DND-41 (cell line): Measurements from ENCODE around the gene BCAS3.

ENCODE experiments used
- ATAC-seq: fragments of 200-7000 bp; cut with Tn5 transposase; 3 replicates; pipeline ENCODE4 v1.9.1; 2021; ENCODE audit warnings: low read depth; ENCODE audit not compliant: insufficient read depth
- DNase-seq: peaks from one replicate; pipeline ENCODE4 v3.0.0-alpha.2; 2020
- H2AFZ ChIP-seq: 2 replicates; pipeline ENCODE4 v1.6.0; 2012; ENCODE audit warnings: low read depth, low read length
- H3K27ac ChIP-seq: 2 replicates; pipeline ENCODE4 v1.5.1; 2012; ENCODE audit warnings: low read length, inconsistent platforms
- H3K27me3 ChIP-seq: fragments of 200-600 bp; sonication (generic); 2 replicates; pipeline ENCODE4 v1.6.0; 2012; ENCODE audit warnings: low read length, mild to moderate bottlenecking, inconsistent platforms; ENCODE audit not compliant: insufficient read depth, poor library complexity
- H3K36me3 ChIP-seq: 2 replicates; pipeline ENCODE4 v1.5.1; 2012; ENCODE audit warnings: low read length, inconsistent platforms; ENCODE audit not compliant: insufficient read depth
- H3K4me1 ChIP-seq: 2 replicates; pipeline ENCODE4 v1.5.1; 2012; ENCODE audit warnings: mild to moderate bottlenecking, low read length; ENCODE audit not compliant: insufficient read depth
- H3K4me2 ChIP-seq: 2 replicates; pipeline ENCODE4 v1.6.0; 2012; ENCODE audit warnings: mild to moderate bottlenecking, moderate library complexity, low read length, inconsistent platforms; ENCODE audit not compliant: insufficient read depth
- H3K4me3 ChIP-seq, 2 experiments: fragments of 200-600 bp in 1 of 2; shearing (Covaris generic) in 1 of 2; 2 replicates each; pipeline ENCODE4 v1.5.1; 2012 to 2016; ENCODE audit warnings: inconsistent platforms in 2 of 2, low read length in 2 of 2, mild to moderate bottlenecking in 2 of 2, low read depth in 1 of 2, moderate library complexity in 1 of 2
- H3K79me2 ChIP-seq: 2 replicates; pipeline ENCODE4 v1.6.0; 2012; ENCODE audit warnings: low read length, inconsistent platforms; ENCODE audit not compliant: insufficient read depth
- H3K9ac ChIP-seq: 2 replicates; pipeline ENCODE4 v1.6.0; 2012; ENCODE audit warnings: low read depth, mild to moderate bottlenecking, inconsistent platforms, low read length, moderate library complexity
- H3K9me3 ChIP-seq: 2 replicates; pipeline ENCODE4 v1.5.1; 2012; ENCODE audit warnings: low read length, moderate library complexity, mild to moderate bottlenecking, inconsistent platforms; ENCODE audit not compliant: insufficient read depth, severe bottlenecking
- H4K20me1 ChIP-seq: 2 replicates; pipeline ENCODE4 v1.6.0; 2012; ENCODE audit warnings: low read length; ENCODE audit not compliant: insufficient read depth
- EZH2 ChIP-seq: IDR thresholded peaks from 3 replicates; pipeline ENCODE4 v1.6.1; 2012; ENCODE audit warnings: borderline replicate concordance, low read depth, mild to moderate bottlenecking, moderate library complexity, low read length, inconsistent platforms; ENCODE audit not compliant: severe bottlenecking
- TF ChIP-seq, protein P1 (sequence below): IDR thresholded peaks from 2 replicates; pipeline ENCODE4 v1.5.1; 2012; ENCODE audit warnings: borderline replicate concordance, low read length, moderate library complexity, mild to moderate bottlenecking; ENCODE audit not compliant: poor library complexity, severe bottlenecking; ENCODE audit errors: extremely low read depth

BCAS3 gene

DNA sequence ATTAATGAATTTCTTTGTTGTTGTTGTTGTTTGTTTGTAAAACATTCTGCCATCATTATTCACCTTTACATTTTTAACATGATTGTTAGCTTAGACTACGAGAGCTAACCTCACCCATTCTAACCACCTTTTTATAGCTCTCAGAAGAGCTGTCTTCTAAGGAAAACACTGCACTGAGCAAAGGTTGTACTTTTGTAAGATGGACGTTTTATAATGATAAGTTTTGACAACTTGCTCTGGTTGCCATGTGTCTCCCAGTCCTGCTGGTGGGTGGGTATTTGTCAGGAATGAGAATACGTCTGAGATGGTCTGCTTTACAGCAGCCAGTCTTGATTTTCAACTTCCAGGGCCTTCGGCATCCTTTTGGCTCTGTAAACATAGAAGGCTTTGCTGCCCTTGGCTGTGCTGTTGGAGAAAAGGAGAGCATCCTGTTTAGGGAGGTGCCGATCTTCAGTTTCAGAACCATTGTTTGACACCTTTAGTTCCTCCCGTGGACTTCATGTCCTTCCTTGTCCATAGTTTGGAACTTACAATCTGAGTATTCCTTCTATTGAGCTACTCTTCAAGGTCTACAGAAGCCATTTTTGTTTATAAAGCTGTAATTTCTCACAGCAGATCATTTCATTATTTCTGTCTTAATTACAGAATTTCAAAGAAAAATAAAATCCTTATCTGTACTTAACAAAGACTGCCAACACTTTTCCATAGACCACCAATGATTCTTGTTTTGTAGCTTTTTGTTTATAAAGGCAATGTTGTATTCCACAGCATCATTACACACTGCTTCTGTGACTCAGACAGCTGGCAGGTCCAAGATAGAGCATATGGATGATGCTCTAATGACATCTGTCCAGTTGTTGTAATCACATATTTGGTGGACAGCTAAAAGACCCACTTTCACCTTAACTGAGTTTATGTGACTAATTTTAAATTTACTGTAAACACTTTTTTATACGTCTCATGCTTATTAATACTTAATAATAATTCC is 451.9 kb downstream of the BCAS3 start:
- Histone ChIP-seq H3K4me3 (no peak overlapping the region), H3K79me2 (no peaks in the 10 kb centered on the region), H3K9ac (no peak overlapping the region), H3K9me3 (no peaks in the 10 kb centered on the region), H3K4me2 (no peak overlapping the region), H3K27ac (no peak overlapping the region), H3K27me3 (no peaks in the 10 kb centered on the region), H3K36me3 (no peaks in the 10 kb centered on the region), H2AFZ (no peak overlapping the region), H3K4me1 (no peaks in the 10 kb centered on the region), H4K20me1 (no peaks in the 10 kb centered on the region)
- TF ChIP-seq, protein P1, sequence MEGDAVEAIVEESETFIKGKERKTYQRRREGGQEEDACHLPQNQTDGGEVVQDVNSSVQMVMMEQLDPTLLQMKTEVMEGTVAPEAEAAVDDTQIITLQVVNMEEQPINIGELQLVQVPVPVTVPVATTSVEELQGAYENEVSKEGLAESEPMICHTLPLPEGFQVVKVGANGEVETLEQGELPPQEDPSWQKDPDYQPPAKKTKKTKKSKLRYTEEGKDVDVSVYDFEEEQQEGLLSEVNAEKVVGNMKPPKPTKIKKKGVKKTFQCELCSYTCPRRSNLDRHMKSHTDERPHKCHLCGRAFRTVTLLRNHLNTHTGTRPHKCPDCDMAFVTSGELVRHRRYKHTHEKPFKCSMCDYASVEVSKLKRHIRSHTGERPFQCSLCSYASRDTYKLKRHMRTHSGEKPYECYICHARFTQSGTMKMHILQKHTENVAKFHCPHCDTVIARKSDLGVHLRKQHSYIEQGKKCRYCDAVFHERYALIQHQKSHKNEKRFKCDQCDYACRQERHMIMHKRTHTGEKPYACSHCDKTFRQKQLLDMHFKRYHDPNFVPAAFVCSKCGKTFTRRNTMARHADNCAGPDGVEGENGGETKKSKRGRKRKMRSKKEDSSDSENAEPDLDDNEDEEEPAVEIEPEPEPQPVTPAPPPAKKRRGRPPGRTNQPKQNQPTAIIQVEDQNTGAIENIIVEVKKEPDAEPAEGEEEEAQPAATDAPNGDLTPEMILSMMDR = no peak
- TF ChIP-seq EZH2 = no peak
- ATAC-seq (no peak), DNase-seq (no peak)

DNA sequence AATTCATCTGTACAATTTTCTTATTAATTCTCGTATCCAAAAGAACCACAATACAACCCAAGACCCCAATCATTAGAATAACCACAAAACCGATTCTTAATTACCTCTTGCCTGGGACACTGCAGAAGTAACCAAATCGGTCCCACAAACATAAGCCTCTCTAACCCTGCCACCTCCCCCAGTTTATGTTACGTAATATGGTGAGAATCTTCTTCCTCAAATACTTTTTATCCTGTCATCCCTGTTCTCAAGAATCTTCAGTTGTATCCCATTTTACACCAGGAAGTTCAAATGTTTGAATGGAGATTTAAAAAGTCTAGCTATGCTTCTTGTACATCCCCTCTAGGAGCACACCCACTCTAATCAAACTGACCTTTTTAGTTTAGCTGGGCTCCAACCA is 452.7 kb downstream of the BCAS3 start:
- H3K4me2 ChIP-seq = no peak overlapping the region
- H3K4me1 ChIP-seq = no peaks in the 10 kb centered on the region
- DNase-seq = no peak
- H3K9me3 ChIP-seq = no peaks in the 10 kb centered on the region
- H3K4me3 ChIP-seq = no peak overlapping the region
- H3K27me3 ChIP-seq = no peaks in the 10 kb centered on the region
- no peak for TF ChIP-seq EZH2
- TF ChIP-seq, protein P1 = no peak
- H3K9ac ChIP-seq = no peak overlapping the region
- no peak overlapping the region for H3K27ac ChIP-seq
- no peaks in the 10 kb centered on the region for H3K79me2 ChIP-seq
- ATAC-seq = no peak
- H4K20me1 ChIP-seq = no peaks in the 10 kb centered on the region
- H2AFZ ChIP-seq = no peak overlapping the region
- H3K36me3 ChIP-seq = no peaks in the 10 kb centered on the region

DNA sequence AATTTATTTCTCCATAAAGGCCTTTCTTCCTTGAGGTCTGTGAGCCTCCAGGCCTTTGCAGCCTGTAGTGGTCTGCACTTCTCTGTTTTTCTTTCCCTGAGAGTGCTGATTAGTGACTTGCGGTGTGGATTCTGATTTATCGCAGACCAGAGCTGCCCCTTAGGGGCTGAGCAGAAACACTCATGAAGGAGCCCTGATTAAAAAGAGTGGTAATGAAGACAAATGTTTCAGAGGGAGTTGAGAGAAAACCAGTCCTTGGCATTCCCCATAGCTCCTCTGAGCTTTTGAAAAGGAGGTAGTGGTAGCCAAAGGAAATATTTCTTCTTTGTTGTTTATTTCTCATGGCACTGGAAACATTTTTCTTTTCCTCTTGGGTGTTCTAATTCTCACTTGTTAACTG is 453.9 kb downstream of the BCAS3 start:
- H3K27ac ChIP-seq = no peak overlapping the region

More for the DNA sequence above, 453.9 kb downstream of the BCAS3 start:
- no peaks in the 10 kb centered on the region for H3K9me3 ChIP-seq
- H3K36me3 ChIP-seq = no peaks in the 10 kb centered on the region
- H3K4me2 ChIP-seq = no peak overlapping the region
- no peak overlapping the region for H3K4me3 ChIP-seq
- no peaks in the 10 kb centered on the region for H3K27me3 ChIP-seq
- H3K9ac ChIP-seq = no peak overlapping the region
- ATAC-seq (no peak), DNase-seq (no peak)
- H3K4me1 ChIP-seq = no peaks in the 10 kb centered on the region
- H3K79me2 ChIP-seq = no peaks in the 10 kb centered on the region
- no peaks in the 10 kb centered on the region for H4K20me1 ChIP-seq
- TF ChIP-seq, protein P1 = no peak
- no peak for TF ChIP-seq EZH2
- H2AFZ ChIP-seq = no peak overlapping the region
